A549 (cell line): ENCODE data around the gene TRDN.

Experiments used
- CHD4 ChIP-seq: fragments of 200-600 bp; sonication (generic); IDR thresholded peaks from 2 replicates; pipeline ENCODE4 v1.6.1; 2016; ENCODE audit warnings: antibody characterized with exemption, mild to moderate bottlenecking, borderline replicate concordance
- CTCF ChIP-seq: fragments of >200 bp; sonication (Bioruptor Twin); formaldehyde crosslinking; IDR thresholded peaks from 3 replicates; pipeline ENCODE4 v1.5.1; 2016
- HDAC2 ChIP-seq: fragments of 200-600 bp; sonication (generic); IDR thresholded peaks from 2 replicates; pipeline ENCODE4 v1.6.1; 2016
- POLR2A ChIP-seq: IDR thresholded peaks from 2 replicates; pipeline ENCODE4 v1.6.1; 2012; ENCODE audit warnings: mild to moderate bottlenecking, low read length
- REST ChIP-seq: fragments of 200-600 bp; sonication (generic); IDR thresholded peaks from 2 replicates; pipeline ENCODE4 v1.6.1; 2016; ENCODE audit warnings: antibody characterized with exemption, mild to moderate bottlenecking, moderate library complexity

- TF ChIP-seq REST (no peak), CHD4 (no peak), CTCF (no peak), HDAC2 (no peak), POLR2A (no peak)
Measured at GRCh38 chr6:123383718-123384117, 253.0 kb downstream of the TRDN start.
